GM12878 (cell line): ENCODE measurements around the gene DONSON. TPM values are rescaled to one million over a fixed set of nuclear protein-coding genes. Genes with fewer than 3 reads are reported as not detected.

Experiments
- E2F8 ChIP-seq: fragments of 450-650 bp; IDR thresholded peaks from 2 replicates; pipeline ENCODE4 v1.6.1; 2018; ENCODE audit warnings: mild to moderate bottlenecking, low read depth, moderate library complexity; ENCODE audit not compliant: partially characterized antibody
- IRF4 ChIP-seq: IDR thresholded peaks from 2 replicates; pipeline ENCODE4 v1.6.1; 2011; ENCODE audit warnings: low read depth, low read length
- MXI1 ChIP-seq: fragments of 150-350 bp; IDR thresholded peaks from 2 replicates; pipeline ENCODE4 v1.6.1; 2011; ENCODE audit warnings: low read depth, mild to moderate bottlenecking, inconsistent platforms, low read length, improper control_type of control experiment
- RELA ChIP-seq: fragments of 450-650 bp; IDR thresholded peaks from 2 replicates; pipeline ENCODE4 v1.8.0; 2014; ENCODE audit warnings: borderline replicate concordance; ENCODE audit not compliant: partially characterized antibody
- SP1 ChIP-seq: IDR thresholded peaks from one replicate; pipeline ENCODE4 v1.6.1; 2011; ENCODE audit warnings: low read depth, low read length
- SPI1 ChIP-seq: IDR thresholded peaks from 2 replicates; pipeline ENCODE4 v1.6.1; 2011; ENCODE audit warnings: low read depth, mild to moderate bottlenecking, low read length, moderate library complexity, borderline replicate concordance; ENCODE audit not compliant: insufficient read depth
- STAT1 ChIP-seq: fragments of 450-650 bp; conservative IDR thresholded peaks from 2 replicates; pipeline ENCODE4 v1.6.1; 2014; ENCODE audit warnings: antibody characterized with exemption, mild to moderate bottlenecking
- TAF1 ChIP-seq: IDR thresholded peaks from 2 replicates; pipeline ENCODE4 v1.6.1; 2011; ENCODE audit warnings: mild to moderate bottlenecking, low read depth, low read length, borderline replicate concordance
- ZSCAN29 ChIP-seq: fragments of 450-650 bp; IDR thresholded peaks from 2 replicates; pipeline ENCODE4 v1.6.1; 2017; ENCODE audit warnings: mild to moderate bottlenecking, moderate library complexity
- polyA plus RNA-seq, 11 experiments: library from polyadenylated mRNA; depleted of rRNA in 4 of 11; unstranded in 6 of 11; stranded (reverse) in 5 of 11; fragments of >200 nt; fragmentation: Nextera tagmentation in 4 of 11; fragmentation: Illumina TruSeq in 1 of 11; extraction: Ambion mirVana in 4 of 11; extraction: Trizol in 1 of 11; gene quantifications; 1 replicate in 1 of 11; 2 replicates in 10 of 11; pipeline versions ENCODE4 v1.2.1 to v1.2.3, GENCODE V29; 2011 to 2016; ENCODE audit warnings: inconsistent platforms in 2 of 11, missing spikeins in 2 of 11, low read depth in 1 of 11
- total RNA-seq, 4 experiments: library from RNA; depleted of rRNA in 3 of 4; stranded (reverse); fragments of >200 nt in 3 of 4; fragmentation: Illumina TruSeq in 1 of 4; extraction: Trizol in 1 of 4; gene quantifications; 2 replicates each; pipeline versions ENCODE4 v1.2.1 to v1.2.3, GENCODE V29; 2013 to 2021
- TF ChIP-seq, protein P1 (sequence below): IDR thresholded peaks from 2 replicates; pipeline ENCODE4 v1.6.1; 2012; ENCODE audit warnings: low read depth, low read length, improper control_type of control experiment

DONSON gene
- total and polyA plus RNA-seq, 10 of the 15 experiments (the other 5 are each of a cell fraction or from before 2014, with no cell fraction given), result 13.6 to 51.2 (median 32.2) TPM

GRCh38 chr21:33546086-33546485, 42.4 kb downstream of the DONSON start (continued):
- no peak for TF ChIP-seq E2F8
- no peak for TF ChIP-seq TAF1
- TF ChIP-seq STAT1, result no peak
- TF ChIP-seq IRF4, result no peak
- TF ChIP-seq ZSCAN29, result no peak
- TF ChIP-seq SPI1, result no peak
- TF ChIP-seq SP1, result no peak
- TF ChIP-seq, protein P1, sequence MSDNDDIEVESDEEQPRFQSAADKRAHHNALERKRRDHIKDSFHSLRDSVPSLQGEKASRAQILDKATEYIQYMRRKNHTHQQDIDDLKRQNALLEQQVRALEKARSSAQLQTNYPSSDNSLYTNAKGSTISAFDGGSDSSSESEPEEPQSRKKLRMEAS, result no peak
- no peak for TF ChIP-seq RELA
- no peak for TF ChIP-seq MXI1
